GM15510 (cell line): ENCODE results near the gene NUDT22.

Source experiments
- POLR2A ChIP-seq: IDR thresholded peaks from 3 replicates; pipeline ENCODE4 v1.6.1; 2011; ENCODE audit warnings: borderline replicate concordance; ENCODE audit not compliant: insufficient read length; ENCODE audit errors: extremely low read depth

The NUDT22 gene

GRCh38 chr11:64201543-64201942 lies 24.5 kb upstream of the NUDT22 start:
- TF ChIP-seq POLR2A = no peak

GRCh38 chr11:64202992-64203391 lies 23.1 kb upstream of the NUDT22 start:
- TF ChIP-seq POLR2A = no peak

GRCh38 chr11:64203421-64204079 lies 22.5 kb upstream of the NUDT22 start:
- TF ChIP-seq POLR2A = no peak

GRCh38 chr11:64204080-64204440 lies 22.0 kb upstream of the NUDT22 start:
- no peak for TF ChIP-seq POLR2A

GRCh38 chr11:64204464-64204989 lies 21.5 kb upstream of the NUDT22 start:
- TF ChIP-seq POLR2A = no peak

GRCh38 chr11:64206457-64207255 lies 19.4 kb upstream of the NUDT22 start, which contains the start of gene FERMT3:
Gene FERMT3, plus strand, starts transcription at chr11:64206721. Its CDS starts 644 bp downstream, at chr11:64207365.
- peak; percentile 68 for TF ChIP-seq POLR2A

GRCh38 chr11:64207256-64208085 lies 18.6 kb upstream of the NUDT22 start:
- peak; percentile 54 for TF ChIP-seq POLR2A

GRCh38 chr11:64208086-64208795 lies 17.8 kb upstream of the NUDT22 start:
- TF ChIP-seq POLR2A = no peak

- TF ChIP-seq POLR2A = no peak
Observed at GRCh38 chr11:64208796-64209562, 17.1 kb upstream of the NUDT22 start.

- TF ChIP-seq POLR2A = no peak
Observed at GRCh38 chr11:64209563-64209843, 16.6 kb upstream of the NUDT22 start.

- TF ChIP-seq POLR2A = no peak
Observed at GRCh38 chr11:64210301-64211020, 15.6 kb upstream of the NUDT22 start.

- TF ChIP-seq POLR2A = no peak
Observed at GRCh38 chr11:64211181-64211872, 14.7 kb upstream of the NUDT22 start.

GRCh38 chr11:64216879-64217278 lies 9.2 kb upstream of the NUDT22 start:
- no peak for TF ChIP-seq POLR2A

- no peak for TF ChIP-seq POLR2A
Observed at GRCh38 chr11:64218628-64219353, 7.3 kb upstream of the NUDT22 start.
